D341Med (cell line): ENCODE data around the gene PRICKLE3.
"Not testable (repeated sequence)": the region's sequence is repeated elsewhere in the genome, so short reads cannot be mapped to it uniquely, and the experiment has no call there.

Experiments
- DNase-seq: peaks from one replicate; pipeline ENCODE4 v3.0.0; 2012; ENCODE audit warnings: low spot score

Gene PRICKLE3

DNA sequence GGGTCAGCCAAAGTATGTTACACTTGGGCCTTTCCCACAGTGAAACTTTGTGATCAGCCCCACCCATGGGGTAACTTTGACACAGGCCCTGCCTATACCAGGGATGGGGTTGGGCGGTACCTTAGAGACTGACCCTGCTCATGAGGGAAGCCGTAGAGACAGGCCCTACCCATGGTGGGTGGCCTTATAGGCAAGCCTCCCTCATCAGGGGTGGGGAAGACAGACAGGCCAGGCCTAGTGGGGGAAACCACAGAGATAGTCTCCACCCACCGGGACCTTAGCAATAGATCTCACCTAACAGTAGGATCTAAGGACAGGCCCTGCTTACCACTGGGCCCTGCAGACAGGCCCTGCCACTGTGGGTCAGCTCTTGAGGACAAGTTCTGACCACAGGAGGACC is 7.6 kb downstream of the PRICKLE3 start:
- no peak for DNase-seq

DNA sequence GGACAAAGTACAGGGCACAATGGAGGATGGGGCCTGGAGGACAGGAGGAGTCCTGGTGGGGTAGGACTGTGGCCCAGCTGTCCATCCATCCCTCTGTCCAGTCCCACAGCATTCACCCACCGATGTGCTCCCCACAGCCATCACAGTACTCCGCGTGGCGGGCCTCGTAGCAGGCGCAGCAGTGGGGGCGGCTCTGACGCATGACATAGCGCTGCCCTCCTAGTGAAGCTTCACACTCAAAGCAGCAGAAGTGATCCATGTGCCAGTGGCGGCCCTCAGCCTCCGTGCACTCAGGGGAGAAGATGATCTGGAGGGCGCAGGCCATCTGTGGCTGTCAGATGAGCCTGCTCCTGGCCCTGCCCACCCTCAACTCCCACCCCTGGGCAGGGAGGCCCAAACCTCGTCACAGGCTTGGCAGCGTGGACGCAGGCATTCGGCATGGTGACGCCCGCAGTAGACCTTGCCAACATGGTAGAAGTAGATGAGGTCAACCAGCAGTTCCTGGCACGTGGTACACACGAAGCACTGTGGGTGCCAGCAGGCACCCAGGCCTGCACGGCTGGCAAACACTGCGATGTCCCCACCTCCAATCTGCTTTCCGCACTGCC is 8.2 kb downstream of the PRICKLE3 start:
- no peak for DNase-seq

DNA sequence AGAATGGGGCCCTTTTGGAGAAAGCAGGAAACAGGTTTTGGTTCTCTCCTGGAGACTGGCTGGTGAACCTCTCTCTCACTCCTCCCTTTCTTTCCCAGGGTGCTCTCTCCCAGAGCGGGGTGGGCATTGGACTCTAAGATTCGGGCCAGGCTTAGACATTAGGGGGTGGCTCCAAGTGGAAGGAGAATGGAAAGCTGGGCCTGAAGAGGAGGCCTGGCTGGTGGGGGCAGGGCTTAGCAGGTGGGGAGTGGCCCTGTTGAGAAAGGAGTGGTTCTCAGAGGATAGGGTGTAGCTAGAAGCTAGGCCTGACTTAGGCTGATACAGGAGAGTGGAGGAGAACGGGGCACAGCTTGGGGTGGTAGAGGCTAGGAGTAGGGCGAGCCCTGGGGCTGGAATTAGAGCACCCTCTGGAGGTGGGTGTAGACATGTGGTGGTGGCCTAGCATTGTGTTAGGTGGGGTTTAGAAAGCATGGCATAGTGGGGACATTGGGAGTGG is 8.8 kb downstream of the PRICKLE3 start:
- no peak for DNase-seq

DNA sequence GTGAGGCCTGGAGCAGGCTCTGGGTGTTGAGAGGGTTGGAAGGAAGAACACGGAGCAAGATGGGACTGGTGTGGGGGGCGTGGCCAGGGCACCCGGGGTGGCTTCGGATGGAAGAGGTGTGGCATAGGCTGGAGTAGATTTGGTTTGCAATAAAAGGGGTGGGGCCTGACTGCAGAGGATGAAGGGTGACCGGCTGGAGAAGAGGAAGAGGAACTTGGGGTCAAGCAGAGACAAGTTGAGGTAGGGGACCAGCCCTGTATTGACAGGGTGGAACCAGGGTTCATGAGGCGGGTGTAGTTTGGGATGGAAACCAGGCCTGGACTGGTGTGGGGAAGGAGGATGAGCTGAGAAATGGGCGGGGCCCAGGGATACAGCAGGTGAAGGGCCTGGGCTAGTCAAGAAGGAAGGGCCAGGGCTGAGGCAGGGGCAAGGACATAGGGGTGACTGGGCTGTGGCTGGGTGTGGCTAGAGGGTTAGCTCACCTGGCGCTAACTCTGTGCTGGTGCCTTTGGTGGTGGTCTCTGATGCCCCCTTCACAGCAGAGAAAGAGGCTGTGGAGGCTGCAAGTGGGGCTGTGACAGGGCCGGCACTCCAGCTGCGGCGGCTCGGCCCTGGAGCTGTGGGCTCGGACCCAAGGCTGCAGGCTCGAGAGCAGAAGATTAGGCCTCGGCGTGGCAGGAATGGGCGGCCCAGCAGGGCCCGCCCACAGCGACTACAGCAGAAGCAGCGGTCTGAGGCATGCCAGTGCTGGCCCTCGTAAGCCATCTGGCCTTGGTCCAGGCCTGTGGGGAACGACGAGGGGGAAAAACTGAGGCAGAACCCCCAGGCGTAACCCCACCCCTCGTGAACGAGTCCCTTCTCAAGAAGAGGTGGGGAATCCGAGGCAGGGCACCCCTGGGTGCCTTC is 9.5 kb downstream of the PRICKLE3 start:
- no peak for DNase-seq

DNA sequence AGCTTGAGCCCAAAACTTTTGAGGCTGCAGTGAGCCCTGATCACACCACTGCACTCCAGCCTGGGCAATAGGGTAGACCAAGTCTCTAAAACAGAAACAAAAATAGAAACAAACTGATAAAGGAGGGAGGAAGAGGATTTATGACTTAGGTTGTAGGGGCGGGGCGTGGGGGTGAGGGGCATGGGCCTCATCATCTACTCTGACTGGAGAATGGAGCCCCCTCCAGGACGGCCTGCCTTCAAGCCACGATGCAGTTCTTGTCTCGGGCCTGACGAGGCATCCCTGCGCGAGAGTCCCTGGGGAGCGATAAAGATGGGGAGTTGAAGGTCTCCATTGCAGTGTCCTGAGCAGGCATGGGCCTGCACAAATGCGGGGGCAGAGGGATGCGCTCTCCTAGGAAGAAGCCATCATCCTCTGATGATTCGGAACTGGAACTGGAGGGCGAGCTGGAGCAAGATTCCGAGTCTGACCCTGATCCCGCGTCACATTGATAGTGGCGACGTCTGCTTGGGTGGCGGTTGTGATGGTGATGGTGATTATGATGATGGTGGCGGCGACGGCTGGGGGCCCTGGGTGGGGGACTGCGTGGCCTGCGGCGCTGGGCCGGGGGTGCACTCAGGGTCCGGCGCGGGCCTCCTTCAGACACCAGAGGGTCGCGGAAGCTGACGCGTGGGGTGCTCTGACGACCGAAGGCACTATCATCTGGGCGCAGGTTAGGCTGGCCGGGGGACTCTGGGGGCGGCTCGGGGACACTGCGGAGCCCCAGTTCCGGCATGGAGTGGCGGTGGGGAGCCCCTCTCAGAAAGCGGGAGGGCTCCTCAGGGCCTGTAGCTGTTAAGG is 10.5 kb downstream of the PRICKLE3 start:
- DNase-seq = no peak

DNA sequence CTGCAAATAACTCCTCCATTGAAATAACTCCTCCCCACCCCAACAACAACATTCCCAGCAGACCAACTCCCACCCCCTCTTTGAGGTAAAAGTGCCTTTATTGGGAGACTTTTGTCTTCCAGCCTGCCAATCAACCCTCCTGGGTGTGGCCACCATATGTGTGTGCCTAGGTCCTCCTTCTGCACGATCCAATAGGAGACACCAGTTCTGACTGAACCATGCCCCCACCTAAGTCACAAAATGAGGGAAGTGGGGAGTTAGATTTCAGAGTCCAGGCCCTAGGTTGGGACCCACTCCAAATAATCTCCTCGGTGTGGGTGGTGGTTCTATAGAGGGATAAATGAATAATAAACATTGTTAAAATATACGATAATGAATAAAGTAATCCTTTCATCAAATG is 11.4 kb downstream of the PRICKLE3 start:
- no peak for DNase-seq

DNA sequence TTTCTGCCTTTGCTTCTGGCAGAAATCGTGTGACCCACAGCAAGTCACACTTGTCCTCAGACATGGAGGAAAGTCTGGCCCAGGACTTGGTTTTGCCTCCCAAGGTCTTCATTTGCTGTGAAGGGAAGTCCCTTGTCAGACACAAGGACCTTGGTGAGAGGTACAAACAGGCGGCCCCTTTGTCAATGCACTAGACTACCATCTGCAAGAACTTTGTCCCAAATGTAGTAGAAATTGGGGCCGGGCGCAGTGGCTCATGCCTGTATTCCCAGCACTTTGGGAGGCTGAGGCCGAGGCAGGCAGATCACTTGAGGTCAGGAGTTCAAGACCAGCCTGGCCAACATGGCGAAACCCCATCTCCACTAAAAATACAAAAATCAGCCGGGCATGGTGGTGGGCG is 12.6 kb downstream of the PRICKLE3 start:
- not testable (repeated sequence) for DNase-seq

DNA sequence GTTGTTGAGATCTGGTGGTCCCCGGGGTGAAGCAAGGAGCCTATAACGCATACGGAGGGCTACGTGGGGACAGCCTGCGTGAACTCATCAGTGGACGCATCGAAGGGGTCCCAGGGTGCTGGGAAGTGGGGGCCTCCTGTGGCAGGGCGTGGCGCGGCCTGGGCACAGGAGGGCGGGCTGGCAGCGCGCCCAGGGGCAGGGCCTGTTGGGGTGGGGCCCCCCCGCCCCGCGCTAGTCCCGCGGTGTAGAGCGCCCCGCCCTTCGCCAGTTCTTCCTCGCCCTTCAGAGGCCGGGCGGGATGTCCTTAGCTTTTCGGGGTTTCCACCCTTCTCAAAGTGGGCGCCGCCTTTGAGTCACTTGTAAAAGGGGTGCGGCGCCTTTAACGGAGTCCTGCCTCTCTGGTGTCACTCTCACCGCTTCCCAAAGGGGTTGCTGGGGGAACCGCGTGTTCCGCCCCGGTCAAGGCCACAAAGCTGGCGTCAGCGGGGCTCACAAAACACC is 13.8 kb downstream of the PRICKLE3 start:
- peak; percentile 79 for DNase-seq

DNA sequence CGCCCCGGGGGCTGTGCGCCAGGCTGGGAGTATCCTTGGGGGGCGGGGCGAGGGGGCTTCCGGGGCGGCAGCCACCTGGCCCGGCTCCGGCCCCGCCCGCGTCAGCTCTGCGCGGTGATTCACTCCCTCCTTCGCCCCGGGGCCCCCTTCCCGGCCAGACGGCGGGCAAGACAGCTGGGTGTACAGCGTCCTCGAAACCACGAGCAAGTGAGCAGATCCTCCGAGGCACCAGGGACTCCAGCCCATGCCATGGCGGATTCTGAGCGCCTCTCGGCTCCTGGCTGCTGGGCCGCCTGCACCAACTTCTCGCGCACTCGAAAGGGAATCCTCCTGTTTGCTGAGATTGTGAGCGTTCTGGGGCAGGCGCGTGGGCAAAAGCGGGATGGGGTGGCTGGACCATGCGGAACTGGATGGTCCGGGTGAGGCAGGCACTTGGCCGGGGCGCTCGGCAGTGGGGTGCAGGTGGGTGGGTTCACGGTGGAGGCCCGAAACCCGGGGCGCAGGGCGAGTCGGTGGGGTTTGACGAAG is 14.4 kb downstream of the PRICKLE3 start, which contains the start of gene PLP2:
PLP2 (plus strand) TSS at position 147 of the 528 bp plus-strand sequence; CDS start at position 250, 103 bp downstream.
- DNase-seq = peak; percentile 75

DNA sequence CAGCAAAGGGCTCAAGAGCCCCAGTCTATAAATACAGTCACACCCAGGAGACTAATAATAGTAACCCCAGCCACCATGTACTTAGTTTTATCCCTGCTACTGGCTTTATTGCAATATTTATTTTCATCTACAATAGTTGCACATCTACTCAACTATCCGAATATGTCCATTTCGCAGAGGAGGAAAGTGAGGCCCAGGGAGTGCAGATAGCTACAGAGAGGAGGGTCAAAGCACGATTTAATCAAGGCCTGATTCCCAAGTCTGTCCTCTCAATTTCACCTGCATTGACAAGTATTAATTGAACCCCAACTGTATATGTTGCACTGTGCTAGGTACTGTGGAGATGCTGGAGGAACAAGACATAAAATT is 18.4 kb downstream of the PRICKLE3 start:
- no peak for DNase-seq

DNA sequence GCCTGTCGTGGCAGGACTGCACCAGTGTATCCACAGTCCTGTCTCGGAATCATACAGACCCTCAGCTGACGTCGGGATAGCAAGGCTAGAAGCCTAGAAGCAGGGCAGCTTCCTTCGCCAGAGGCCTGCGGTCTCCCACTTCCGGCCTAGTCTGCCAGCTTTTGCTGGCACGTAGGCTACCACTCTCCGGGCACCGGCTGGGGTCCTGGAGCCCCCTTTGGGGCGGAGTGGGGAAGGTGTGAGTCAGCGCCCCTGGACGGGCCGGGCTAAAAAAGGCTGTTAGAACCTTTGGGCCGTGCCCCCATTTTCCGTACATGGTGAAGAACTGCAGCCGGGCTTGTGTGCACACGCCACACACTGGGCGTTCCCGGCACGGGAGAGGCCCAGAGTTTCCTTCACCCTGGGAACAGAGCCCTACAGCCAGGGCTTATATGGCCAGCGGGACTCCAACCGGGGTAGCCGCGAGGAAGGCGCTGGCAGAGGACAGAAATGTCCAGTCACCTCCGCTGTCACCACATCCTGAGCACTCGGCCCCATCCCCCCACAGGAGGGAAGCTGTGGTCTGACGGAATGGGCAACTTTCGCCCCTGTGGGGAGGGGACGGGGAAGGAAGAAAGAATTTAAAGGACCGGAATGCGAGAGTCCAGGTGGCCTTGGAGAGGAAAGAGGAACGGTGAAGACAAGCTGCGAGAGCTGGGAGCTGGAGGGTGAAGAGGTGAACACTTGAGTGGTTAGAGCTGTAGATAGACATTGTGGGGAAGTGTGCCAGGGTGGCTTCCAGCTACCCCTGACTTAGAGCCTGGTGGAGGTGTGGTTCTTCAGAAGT is 19.0 kb downstream of the PRICKLE3 start:
- no peak for DNase-seq

DNA sequence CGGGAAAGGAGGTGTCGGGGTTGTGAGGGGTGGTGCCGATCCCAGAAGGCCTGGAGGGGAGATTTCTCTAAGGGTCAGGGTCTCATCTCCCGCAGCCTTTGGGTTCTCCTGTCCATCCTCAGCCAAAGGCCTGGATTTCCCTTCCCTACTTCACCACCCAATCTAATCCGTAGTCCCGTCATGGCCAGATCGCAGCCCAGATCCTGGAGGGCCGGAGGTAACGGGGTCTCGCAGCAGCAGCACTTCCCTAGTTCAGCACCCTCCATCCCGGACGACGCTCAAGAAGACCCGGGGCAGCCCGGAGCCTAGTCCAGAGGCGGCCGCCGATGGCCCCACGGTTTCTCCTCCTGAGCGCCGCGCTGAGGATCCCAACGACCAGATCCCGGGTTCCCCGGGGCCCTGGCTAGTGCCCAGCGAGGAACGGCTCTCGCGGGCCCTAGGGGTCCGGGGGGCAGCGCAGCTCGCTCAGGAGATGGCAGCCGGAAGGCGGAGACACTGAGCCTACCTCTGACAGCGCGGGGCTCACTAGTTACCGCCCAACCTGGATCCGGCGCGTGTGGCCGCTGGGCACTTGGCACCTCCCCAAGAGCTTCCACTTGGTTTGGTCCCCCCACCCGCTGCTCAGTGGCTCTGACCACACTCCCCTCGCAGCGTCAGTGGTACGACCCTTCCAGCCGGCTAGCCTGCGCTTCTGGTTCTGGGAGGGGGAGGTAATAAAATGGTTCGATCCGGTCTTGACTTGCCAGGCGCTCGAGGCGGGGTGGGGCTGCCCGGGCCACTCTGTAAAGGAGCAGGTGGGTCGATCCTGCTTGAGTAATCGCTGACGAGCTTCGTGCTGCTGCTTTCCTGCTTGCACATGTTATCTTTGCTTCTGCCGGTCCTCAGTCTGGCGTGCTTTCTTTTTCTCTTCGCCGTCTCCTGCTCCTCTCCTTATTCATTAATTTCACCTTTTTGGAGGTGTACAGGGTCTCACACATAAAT is 20.0 kb downstream of the PRICKLE3 start:
- no peak for DNase-seq

DNA sequence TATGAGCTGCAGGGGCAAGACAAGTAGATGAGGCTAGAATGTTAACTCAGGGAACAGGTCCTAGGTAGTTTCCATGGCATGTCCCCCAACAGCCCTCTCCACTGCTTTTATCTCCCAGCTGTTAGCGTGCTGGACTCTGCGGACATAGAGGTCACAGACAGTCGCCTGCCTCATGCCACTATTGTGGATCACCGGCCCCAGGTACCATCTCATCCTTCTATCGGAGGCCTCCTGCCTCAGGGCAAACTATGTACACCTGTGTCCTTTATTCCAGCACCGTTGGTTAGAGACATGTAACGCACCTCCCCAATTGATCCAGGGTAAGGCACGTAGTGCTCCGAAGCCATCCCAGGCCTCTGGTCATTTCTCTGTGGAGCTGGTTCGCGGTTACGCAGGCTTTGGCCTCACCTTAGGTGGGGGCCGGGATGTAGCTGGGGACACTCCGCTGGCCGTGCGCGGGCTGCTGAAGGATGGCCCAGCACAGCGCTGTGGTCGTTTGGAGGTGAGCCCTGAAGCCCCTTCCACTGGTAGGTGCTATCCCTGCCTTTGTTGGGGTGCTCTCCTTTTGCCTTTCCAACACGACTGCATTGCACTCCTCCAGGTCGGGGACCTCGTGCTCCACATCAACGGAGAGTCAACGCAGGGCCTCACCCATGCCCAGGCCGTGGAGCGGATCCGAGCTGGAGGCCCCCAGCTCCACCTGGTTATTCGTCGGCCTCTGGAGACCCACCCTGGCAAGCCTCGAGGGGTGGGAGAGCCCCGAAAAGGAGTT is 21.4 kb downstream of the PRICKLE3 start:
- DNase-seq = no peak

DNA sequence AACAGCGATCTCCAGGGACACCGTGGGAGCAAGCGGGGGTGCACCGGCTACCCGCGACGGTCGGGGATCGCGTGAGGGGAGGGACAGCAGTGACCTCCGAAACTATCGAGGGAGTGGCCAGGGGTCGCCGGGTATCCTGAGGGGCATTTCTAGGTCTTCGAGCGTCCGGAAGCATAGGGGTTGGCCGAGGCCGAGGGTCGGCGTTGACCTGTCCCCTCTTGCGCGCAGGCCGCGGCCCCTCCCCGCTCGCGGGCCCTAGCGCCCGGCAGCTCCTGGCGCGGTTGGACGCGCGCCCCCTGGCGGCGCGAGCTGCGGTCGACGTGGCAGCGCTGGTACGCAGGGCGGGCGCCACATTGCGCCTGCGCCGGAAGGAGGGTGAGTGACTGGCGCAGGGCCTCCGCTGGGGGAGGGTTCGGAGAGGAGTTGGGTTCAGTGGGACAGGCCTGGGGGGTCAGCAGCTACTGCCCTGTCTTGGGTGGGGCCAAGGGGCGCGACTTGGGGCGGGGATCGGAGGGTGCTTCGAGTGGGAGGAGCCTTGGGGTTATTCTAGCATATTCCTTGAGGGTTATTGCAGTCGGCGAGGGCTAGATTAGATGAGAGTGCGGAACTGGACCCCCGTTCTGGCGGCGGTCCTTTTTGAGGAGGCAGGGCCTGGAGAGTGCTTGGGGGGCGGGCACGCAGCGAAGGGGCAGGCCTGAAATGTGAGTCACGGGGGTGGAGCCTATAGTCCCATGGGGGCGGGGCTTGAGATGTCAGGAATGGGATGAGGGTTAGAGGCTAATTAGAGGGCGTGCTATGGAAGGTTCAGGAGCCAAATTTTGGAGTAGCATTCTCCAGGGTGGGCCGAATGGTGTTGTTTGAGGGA is 22.4 kb downstream of the PRICKLE3 start:
- peak; percentile 88 for DNase-seq

DNA sequence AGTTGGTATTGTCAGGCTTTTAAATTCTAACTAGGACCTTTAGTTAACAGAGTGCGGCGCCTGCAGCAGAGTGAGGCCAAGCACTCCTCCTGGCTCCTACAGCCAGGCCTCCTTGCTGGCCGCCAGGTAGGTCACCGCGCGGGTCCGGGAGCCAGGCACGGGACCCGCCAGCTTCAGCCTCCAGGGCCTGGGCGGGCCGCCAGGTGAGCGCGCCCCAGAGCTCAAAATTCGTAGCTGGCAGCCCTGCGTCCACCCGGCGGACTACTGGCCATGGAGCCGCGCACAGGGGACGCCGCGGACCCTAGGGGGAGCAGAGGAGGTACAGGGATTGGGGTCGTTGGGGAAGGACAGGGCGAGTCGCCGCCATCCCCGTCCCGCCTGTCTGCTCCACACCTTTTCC is 23.6 kb downstream of the PRICKLE3 start, which contains the start of gene MAGIX:
MAGIX (plus strand) TSS at position 139 of the 400 bp plus-strand sequence; CDS start at position 271, 132 bp downstream.
- DNase-seq = no peak

DNA sequence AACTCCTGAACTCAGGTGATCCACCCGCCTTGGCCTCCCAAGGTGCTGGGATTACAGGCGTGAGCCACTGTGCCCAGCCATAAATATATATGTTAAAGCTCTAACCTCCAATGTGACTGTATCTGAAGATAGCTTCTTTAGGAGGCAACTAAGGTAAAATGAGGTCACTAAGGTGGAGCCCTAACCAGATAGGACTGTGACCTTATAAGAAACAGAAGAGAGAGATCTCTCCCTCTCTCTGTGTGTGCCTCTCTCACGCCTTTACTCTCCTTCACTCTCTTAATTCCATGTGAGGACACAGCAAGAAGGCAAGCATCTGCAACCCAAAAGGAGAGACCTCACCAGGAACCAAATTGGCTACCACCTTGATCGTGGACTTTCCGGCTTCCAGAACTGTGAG is 24.5 kb downstream of the PRICKLE3 start:
- no peak for DNase-seq

DNA sequence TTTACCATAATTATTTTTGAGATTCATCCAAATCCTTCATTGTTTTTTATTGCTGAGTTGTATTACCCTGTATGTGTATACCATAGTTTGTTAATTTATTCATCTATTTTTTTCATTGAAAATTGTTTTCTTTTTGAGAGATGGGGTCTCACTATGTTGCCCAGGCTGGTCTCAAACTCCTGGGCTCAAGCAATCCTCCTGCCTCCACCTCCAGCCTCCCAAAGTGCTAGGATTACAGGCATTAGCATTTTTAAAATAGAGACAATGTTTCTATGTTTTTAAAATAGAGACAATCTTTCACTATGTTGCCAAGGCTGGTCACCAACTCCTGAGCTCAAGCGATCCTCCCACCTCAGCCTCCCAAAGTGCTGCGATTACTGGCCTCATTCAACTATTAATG is 25.3 kb downstream of the PRICKLE3 start:
- DNase-seq = no peak

DNA sequence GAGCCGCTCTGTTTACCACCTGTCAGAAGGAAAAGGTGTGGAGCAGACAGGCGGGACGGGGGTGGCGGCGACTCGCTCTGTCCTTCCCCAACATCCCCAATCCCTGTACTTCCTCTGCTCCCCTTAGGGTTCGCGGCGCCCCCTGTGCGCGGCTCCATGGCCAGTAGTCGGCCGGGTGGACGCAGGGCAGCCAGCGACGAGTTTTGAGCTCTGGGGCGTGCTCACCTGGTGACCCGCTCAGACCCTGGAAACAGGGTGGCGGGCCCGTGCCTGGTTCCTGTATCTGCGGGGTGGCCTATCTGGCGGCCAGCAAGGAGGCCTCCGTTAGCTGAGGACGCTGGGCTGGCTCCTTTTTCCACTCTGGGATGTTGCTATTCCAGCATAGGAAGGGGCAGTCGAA is 29.0 kb downstream of the PRICKLE3 start:
- no peak for DNase-seq
